HepG2 (cell line): ENCODE results near the gene CYP27A1. TPM values are rescaled to one million over a fixed set of nuclear protein-coding genes. Genes with fewer than 3 reads are reported as not detected.

Experiments
- ATF7 ChIP-seq, 2 experiments: fragments of 450-650 bp in 1 of 2; sonication (generic) in 1 of 2; formaldehyde crosslinking in 1 of 2; IDR thresholded peaks; 2 replicates each; pipeline versions ENCODE4 v1.4.0 to v1.6.1; 2016 to 2020; ENCODE audit warnings: antibody characterized with exemption in 1 of 2, mild to moderate bottlenecking in 1 of 2, missing genetic modification reagents in 1 of 2
- DMAP1 ChIP-seq: IDR thresholded peaks from 2 replicates; pipeline ENCODE4 v1.6.1; 2016
- FOXC1 ChIP-seq: sonication (generic); formaldehyde crosslinking; IDR thresholded peaks from 2 replicates; pipeline ENCODE4 v1.8.0; 2022; ENCODE audit warnings: mild to moderate bottlenecking, missing genetic modification reagents, borderline replicate concordance
- GATAD2A ChIP-seq: IDR thresholded peaks from 2 replicates; pipeline ENCODE4 v1.6.1; 2016
- HNRNPK ChIP-seq: fragments of 200-400 bp; formaldehyde crosslinking; IDR thresholded peaks from 2 replicates; pipeline ENCODE4 v1.6.1; 2018; ENCODE audit warnings: low read length, low read depth, moderate library complexity, mild to moderate bottlenecking; ENCODE audit not compliant: poor library complexity, severe bottlenecking
- PATZ1 ChIP-seq: sonication (generic); formaldehyde crosslinking; IDR thresholded peaks from 2 replicates; pipeline ENCODE4 v1.4.0; 2020; ENCODE audit warnings: missing genetic modification reagents
- RFX1 ChIP-seq: fragments of 450-650 bp; IDR thresholded peaks from 2 replicates; pipeline ENCODE4 v1.6.1; 2017
- RFX3 ChIP-seq: IDR thresholded peaks from 2 replicates; pipeline ENCODE4 v1.6.1; 2016; ENCODE audit warnings: missing biosample characterization, missing genetic modification reagents
- ZBTB10 ChIP-seq: sonication (generic); formaldehyde crosslinking; IDR thresholded peaks from 2 replicates; pipeline ENCODE4 v1.4.0; 2020; ENCODE audit warnings: missing genetic modification reagents, borderline replicate concordance
- ZNF10 ChIP-seq: sonication (generic); formaldehyde crosslinking; IDR thresholded peaks from 2 replicates; pipeline ENCODE4 v1.4.0; 2020; ENCODE audit warnings: mild to moderate bottlenecking, low read depth, missing genetic modification reagents, borderline replicate concordance
- ZNF451 ChIP-seq: sonication (generic); formaldehyde crosslinking; IDR thresholded peaks from 2 replicates; pipeline ENCODE4 v1.5.0; 2020; ENCODE audit warnings: mild to moderate bottlenecking, missing genetic modification reagents
- ZNF552 ChIP-seq: sonication (generic); formaldehyde crosslinking; IDR thresholded peaks from 2 replicates; pipeline ENCODE4 v1.9.0; 2022; ENCODE audit warnings: missing genetic modification reagents, mild to moderate bottlenecking, borderline replicate concordance
- ZNF569 ChIP-seq: sonication (generic); formaldehyde crosslinking; IDR thresholded peaks from 2 replicates; pipeline ENCODE4 v1.5.0; 2020; ENCODE audit warnings: mild to moderate bottlenecking, missing genetic modification reagents, moderate library complexity, borderline replicate concordance
- ZNF740 ChIP-seq: sonication (generic); formaldehyde crosslinking; IDR thresholded peaks from 2 replicates; pipeline ENCODE4 v1.4.0; 2020; ENCODE audit warnings: missing genetic modification reagents
- ZSCAN25 ChIP-seq: sonication (generic); formaldehyde crosslinking; IDR thresholded peaks from 2 replicates; pipeline ENCODE4 v1.8.0; 2022; ENCODE audit warnings: mild to moderate bottlenecking, missing genetic modification reagents
- polyA plus RNA-seq, 8 experiments: library from polyadenylated mRNA; depleted of rRNA in 3 of 8; stranded (reverse) in 7 of 8; unstranded in 1 of 8; fragments of >200 nt; fragmentation: Illumina TruSeq in 4 of 8; extraction: Trizol in 4 of 8; gene quantifications; 2 replicates each; pipeline versions ENCODE4 v1.2.1 to v1.2.3, GENCODE V29; 2011 to 2016; ENCODE audit warnings: low read depth in 4 of 8, missing spikeins in 1 of 8, mixed read lengths in 1 of 8; ENCODE audit not compliant: insufficient read depth in 1 of 8
- total RNA-seq, 5 experiments: library from RNA; depleted of rRNA; stranded (reverse); fragments of >200 nt; fragmentation: Illumina TruSeq; extraction: Trizol; gene quantifications; 2 replicates each; pipeline ENCODE4 v1.2.3, GENCODE V29; 2016; ENCODE audit warnings: low read depth in 1 of 5
- TF ChIP-seq, protein P1 (sequence below): sonication (generic); formaldehyde crosslinking; IDR thresholded peaks from 2 replicates; pipeline ENCODE4 v1.9.0; 2021; ENCODE audit warnings: missing genetic modification reagents, mild to moderate bottlenecking, borderline replicate concordance
- TF ChIP-seq, protein P2 (sequence below): sonication (generic); formaldehyde crosslinking; IDR thresholded peaks from 2 replicates; pipeline ENCODE4 v1.5.1; 2020; ENCODE audit warnings: mild to moderate bottlenecking, missing genetic modification reagents

Gene CYP27A1
- total and polyA plus RNA-seq, 2 of the 13 experiments (the other 11 are each of a cell fraction or from before 2014, with no cell fraction given), result 157 to 266 TPM

- TF ChIP-seq PATZ1 (peak; percentile 63), DMAP1 (peak; percentile 62; the same call in 1 of the 2 replicates), ZNF552 (CRISPR knock-in tag) (no peak), RFX3 (CRISPR knock-in tag) (peak; percentile 62; the same call in 1 of the 2 replicates), ATF7 (IDR thresholded peaks at IDR 0.05) (no peak), ATF7 (CRISPR knock-in tag; IDR thresholded peaks at IDR 0.05) (no peak; the same call in 1 of the 2 replicates), FOXC1 (CRISPR knock-in tag) (0 out of 2 replicates have a peak, but pooled peaks have one; percentile 0), ZSCAN25 (CRISPR knock-in tag) (no peak), ZNF740 (CRISPR knock-in tag) (0 out of 2 replicates have a peak, but pooled peaks have one; percentile 14), ZNF451 (CRISPR knock-in tag) (no peak), ZNF569 (CRISPR knock-in tag) (no peak), HNRNPK (peak; percentile 77), RFX1 (peak; percentile 61), ZNF10 (CRISPR knock-in tag) (no peak), ZBTB10 (CRISPR knock-in tag) (peak; percentile 31; the same call in 1 of the 2 replicates), GATAD2A (CRISPR knock-in tag) (peak; percentile 83)
- TF ChIP-seq, protein P1, sequence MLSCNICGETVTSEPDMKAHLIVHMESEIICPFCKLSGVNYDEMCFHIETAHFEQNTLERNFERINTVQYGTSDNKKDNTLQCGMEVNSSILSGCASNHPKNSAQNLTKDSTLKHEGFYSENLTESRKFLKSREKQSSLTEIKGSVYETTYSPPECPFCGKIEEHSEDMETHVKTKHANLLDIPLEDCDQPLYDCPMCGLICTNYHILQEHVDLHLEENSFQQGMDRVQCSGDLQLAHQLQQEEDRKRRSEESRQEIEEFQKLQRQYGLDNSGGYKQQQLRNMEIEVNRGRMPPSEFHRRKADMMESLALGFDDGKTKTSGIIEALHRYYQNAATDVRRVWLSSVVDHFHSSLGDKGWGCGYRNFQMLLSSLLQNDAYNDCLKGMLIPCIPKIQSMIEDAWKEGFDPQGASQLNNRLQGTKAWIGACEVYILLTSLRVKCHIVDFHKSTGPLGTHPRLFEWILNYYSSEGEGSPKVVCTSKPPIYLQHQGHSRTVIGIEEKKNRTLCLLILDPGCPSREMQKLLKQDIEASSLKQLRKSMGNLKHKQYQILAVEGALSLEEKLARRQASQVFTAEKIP (CRISPR knock-in tag), result no peak
- TF ChIP-seq, protein P2, sequence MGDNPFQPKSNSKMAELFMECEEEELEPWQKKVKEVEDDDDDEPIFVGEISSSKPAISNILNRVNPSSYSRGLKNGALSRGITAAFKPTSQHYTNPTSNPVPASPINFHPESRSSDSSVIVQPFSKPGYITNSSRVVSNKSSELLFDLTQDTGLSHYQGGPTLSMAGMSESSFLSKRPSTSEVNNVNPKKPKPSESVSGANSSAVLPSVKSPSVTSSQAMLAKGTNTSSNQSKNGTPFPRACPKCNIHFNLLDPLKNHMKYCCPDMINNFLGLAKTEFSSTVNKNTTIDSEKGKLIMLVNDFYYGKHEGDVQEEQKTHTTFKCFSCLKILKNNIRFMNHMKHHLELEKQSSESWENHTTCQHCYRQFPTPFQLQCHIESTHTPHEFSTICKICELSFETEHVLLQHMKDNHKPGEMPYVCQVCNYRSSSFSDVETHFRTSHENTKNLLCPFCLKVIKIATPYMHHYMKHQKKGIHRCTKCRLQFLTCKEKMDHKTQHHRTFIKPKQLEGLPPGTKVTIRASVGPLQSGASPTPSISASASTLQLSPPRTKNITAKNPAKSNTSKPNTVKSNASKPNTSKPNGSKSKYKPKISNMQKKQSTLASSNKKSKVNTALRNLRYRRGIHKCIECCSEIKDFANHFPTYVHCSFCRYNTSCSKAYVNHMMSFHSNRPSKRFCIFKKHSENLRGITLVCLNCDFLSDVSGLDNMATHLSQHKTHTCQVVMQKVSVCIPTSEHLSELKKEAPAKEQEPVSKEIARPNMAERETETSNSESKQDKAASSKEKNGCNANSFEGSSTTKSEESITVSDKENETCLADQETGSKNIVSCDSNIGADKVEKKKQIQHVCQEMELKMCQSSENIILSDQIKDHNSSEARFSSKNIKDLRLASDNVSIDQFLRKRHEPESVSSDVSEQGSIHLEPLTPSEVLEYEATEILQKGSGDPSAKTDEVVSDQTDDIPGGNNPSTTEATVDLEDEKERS (CRISPR knock-in tag), result peak; percentile 90; the same call in 1 of the 2 replicates
These were observed 36.1 kb upstream of the CYP27A1 start (continued) for GRCh38 chr2:218745559-218746469.
